Pons (tissue), 1 donor: Measurements from ENCODE around the gene APOB.

Experiments
- DNase-seq: peaks from one replicate; pipeline ENCODE4 v3.0.0-alpha.2; 2016; ENCODE audit warnings: low spot score

The APOB gene

GRCh38 chr2:21019000-21019677 lies 24.7 kb downstream of the APOB start:
- no peak for DNase-seq

DNA sequence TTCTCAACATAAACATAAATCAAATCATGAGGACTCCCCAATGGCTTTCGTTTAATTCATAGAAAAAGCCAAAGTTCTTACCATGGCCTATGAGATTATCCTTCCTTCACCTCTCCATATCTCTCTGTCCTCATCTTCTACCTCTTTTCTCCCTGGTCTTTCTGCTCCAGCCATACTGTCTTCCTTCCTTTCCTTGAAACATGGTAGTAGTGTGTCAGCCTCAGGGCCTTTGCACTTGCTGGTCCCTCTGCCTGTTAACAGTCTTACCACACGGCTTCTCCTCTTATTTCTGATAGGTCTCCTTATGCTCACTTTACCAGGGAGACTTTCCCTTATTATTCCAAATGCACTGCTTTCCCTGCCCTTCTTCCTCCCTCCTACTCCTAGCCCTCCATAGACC lies 25.6 kb downstream of the APOB start:
- DNase-seq = no peak

GRCh38 chr2:21017748-21018276 lies 26.1 kb downstream of the APOB start:
- no peak for DNase-seq

- no peak for DNase-seq
These were observed 28.6 kb downstream of the APOB start for GRCh38 chr2:21015281-21015645.

GRCh38 chr2:21014364-21015280 lies 29.3 kb downstream of the APOB start:
- DNase-seq = no peak

GRCh38 chr2:21013043-21013816 lies 30.6 kb downstream of the APOB start:
- DNase-seq = no peak

GRCh38 chr2:21012557-21012937 lies 31.3 kb downstream of the APOB start:
- no peak for DNase-seq

DNA sequence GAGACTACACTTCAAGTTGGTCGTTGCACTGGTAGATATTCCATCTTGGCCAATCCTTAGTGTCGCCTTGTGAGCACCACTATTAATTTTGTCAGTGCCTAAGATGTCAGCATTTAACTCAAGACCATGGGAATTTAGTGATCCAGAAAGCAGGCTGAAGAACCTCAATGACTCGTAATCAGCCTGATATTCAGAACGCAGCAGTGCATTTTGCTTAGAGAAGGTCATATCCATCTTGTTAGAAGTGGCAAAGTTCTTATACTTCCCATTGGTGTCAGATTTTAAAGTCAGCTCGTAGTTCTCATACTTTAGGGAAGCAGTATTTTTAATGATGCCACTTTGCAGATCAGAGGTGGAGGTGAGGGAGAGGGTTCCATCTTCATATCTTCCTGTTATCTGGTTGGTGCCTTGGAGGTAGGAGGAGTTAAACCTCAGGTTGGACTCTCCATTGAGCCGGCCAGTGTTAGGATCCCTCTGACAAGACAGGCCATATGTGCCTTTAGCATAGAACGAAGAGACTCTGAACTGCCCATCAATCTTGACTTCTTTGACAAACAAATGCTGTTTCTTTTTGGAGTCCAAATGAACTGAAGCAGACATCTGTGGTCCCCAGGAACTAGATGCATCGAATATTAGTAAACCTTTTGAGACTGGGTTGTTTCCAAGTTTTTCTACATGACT lies 31.9 kb downstream of the APOB start:
- no peak for DNase-seq

DNA sequence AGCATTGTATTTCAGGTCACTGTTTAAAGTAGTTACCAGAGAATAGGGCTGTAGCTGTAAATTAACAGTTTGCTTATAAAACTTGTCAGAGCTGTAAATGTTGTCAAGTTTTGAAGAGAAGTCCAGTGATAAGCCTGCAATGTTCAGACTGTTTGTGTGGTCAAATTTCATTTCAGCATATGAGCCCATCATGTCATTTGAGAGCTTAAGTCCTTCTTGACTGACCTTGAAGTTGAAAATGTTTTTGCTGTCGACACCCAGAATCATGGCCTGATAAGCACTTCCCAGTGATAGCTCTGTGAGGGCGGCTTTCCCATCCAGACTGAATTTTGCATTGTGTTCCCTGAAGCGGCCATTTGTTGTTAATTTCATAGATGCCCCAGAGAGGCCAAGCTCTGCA lies 32.4 kb downstream of the APOB start:
- no peak for DNase-seq

GRCh38 chr2:21010813-21011439 lies 32.9 kb downstream of the APOB start:
- no peak for DNase-seq

GRCh38 chr2:21009662-21010225 lies 34.1 kb downstream of the APOB start:
- DNase-seq = no peak

DNA sequence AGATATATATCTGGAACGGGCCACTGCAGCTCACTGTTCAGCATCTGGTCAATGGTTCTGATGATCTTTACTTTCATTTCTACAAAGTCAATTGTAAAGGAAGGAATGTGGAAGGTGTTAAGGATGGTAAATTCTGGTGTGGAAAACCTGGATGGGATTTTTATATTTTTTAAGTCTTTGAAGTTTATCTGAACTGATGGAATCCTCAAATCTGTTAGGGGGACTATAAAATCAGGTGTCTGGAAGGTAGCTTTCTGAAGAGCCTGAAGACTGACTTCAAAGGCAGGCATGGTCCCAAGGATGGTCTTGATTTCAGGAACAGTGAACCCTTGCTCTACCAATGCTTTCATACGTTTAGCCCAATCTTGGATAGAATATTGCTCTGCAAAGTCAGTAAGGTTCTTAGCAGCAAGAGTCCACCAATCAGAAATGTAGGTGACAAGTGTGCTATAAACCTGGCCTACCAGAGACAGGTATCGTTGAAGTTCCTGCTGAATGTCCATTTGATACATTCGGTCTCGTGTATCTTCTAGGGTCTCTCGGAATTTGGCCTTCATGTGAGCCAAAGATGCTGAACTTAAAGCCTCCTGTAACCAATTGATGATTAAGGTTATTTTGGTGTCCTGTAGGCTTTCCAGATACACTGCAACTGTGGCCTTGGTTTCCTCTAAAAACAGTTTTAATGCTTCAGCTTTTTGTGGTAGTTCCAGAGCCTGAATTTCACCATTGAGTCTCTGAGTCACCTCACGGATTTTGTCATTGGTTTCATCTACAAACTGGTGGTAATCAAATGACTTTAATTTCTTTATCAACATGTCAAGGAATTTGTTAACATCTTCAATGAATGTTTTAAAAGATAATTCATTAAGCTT lies 34.8 kb downstream of the APOB start:
- DNase-seq = no peak

DNA sequence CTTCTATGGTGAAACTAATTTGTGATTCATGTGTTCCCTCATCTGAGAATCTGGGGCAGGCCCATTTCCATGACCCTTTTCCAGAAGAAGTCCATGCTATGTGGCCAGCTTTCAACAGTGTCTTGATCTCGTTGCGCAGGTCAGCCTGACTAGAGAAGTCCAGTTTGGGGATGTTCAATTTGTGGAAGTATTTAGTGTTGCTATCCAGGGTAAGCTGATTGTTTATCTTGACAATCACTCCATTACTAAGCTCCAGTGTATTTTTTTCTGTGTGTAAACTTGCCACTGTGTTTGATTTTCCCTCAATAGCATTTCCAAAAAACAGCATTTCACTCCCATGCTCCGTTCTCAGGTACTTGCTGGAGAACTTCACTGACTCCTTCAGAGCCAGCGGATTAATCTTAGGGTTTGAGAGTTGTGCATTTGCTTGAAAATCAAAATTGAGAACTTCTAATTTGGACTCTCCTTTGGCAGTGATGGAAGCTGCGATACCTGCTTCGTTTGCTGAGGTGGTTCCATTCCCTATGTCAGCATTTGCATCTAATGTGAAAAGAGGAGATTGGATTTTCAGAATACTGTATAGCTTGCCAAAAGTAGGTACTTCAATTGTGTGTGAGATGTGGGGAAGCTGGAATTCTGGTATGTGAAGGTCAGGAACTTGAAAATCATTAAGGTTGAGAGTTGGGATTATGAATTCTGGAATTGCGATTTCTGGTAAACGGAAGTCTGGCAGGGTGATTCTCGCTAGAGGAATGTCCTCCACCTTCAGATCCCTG lies 35.7 kb downstream of the APOB start:
- DNase-seq = no peak

- no peak for DNase-seq
These were observed 36.5 kb downstream of the APOB start for GRCh38 chr2:21007129-21008013.

DNA sequence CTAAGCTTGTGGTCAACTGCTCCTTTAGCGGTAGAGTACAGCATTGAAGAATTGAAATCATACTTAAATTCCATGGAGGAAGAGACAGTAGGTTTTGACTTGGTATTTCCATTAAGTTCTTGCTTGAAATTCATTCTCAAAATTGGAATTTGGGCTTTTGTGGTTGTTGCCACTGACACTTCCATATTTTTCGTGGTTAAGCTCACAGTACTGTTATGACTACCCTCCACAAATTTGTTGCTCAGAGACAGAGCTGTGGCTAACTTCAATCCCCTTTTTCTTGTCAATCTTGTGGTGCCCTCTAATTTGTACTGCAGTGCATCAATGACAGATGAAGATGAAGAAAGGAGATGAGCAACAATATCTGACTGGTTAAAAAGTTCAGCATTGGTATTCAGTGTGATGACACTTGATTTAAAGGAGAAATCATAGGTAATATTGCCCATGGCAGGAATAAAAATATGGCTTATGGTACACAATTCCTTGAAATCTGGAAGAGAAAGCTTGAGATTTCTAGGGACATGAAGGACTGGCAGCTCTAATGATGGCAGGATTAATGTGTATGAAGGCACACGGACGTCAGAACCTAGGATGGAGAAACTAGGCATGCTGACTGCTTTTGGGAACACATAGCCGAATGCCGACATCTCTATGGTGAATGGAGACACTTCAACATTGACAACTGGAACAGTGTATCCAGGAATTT lies 37.3 kb downstream of the APOB start:
- no peak for DNase-seq

DNA sequence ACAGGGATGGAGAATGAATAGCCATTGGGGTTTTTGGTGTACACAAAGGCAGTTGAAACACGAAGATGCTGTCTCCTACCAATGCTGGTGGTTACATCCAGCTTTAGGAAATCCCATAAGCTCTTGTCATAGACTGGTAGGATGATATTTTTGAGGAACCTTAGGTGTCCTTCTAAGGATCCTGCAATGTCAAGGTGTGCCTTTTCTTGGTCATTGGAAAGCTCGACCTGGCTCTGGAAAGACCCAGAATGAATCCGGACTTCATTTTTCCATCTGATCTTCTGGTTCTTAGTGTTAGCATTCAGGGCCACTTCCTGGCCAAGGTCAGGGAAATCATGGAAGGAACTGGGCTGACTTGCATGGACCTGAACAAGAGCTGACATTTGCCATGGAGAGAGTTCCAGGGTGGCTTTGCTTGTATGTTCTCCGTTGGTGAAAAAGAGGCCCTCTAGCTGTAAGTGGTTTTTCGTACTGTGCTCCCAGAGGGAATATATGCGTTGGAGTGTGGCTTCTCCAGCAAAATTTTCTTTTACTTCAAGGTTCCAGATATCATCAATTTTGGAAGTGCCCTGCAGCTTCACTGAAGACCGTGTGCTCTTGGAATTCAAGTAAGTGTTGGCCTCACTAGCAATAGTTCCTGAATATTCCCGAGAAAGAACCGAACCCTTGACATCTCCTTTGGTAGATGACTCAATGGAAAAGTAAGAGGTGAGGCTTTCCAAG lies 38.0 kb downstream of the APOB start:
- DNase-seq = no peak

DNA sequence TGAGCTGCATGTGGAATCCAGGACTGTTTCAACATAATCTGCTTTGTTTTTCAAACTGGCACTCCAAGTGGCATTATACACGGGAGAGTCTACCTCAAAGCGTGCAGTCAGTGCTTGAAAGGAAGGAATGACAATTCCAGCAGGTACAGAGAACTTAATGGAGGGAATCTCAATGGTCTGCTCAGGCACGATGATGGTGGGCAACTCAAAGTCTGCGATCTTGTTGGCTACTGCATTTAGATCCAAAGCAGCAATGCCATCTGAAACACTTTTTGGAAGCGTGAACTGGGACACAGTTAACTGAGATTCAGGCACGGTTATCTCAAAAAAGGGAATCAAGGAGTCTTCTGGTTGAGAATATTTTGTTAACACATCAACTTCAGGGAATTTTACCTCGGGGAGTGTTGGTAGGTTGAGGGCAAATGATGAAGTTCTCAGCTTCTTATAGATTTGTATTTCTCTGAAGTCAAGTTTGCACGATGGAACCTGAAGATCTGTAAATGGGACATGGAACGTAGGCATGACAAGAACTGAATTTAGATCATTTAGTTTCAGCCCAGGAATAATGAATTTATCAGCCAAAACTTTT lies 38.7 kb downstream of the APOB start:
- no peak for DNase-seq
